ENCODE measurements around the gene CEBPG.

Gene CEBPG

GRCh38 chr19:33396701-33397535 is 23.4 kb downstream of the CEBPG start:
- DNase-seq, result no peak

- DNase-seq, result no peak
Observed at GRCh38 chr19:33397536-33398360, 24.2 kb downstream of the CEBPG start.

GRCh38 chr19:33398361-33399060 is 25.0 kb downstream of the CEBPG start:
- no peak for DNase-seq

- DNase-seq, result no peak
Observed at GRCh38 chr19:33399081-33399744, 25.7 kb downstream of the CEBPG start.

DNA sequence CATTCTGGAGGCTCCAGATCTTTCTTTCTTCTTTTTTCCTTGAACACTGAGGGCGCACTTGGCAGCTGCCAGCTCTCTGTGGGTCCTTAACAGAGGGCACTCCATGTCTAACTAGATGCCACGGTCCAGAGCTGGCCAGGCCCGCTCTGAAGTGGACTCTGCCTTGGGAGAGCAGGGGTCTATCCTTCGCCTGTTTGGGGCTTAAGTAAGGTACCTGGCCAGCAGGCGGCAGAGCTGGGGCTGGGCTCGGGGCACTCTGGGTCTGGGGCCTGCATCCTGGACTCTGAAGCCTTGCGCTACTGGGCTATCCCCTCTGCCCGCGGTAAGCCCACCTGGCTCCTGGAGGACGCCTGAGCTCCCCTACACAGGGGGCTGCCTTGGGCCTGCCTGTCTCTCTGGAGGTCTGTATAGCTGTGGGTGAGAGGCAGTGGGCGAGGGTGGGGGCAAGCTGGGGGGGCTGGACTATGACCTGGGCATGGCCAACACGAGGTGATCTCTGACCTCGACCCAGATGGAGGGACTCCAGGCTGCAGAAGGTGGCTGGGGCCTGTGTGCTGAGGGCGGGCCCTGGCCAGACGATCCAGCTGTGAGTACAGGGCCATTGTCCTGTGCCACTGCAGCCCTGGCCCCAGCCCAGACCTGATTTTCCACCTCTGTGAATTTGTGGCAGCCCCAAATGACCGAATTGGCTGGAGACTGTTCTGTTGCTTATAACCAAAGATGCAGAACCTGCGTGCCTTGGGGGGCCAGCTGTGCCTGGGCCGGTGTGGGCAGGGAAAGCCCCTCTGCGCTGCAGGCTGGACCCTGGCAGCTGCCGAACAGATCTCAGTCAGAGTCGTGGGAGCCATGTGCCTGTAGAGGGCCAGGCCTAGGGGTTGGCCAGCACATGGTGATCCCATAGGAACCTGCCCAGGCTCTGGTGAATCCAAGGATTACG is 26.5 kb downstream of the CEBPG start:
- no peak for DNase-seq

DNA sequence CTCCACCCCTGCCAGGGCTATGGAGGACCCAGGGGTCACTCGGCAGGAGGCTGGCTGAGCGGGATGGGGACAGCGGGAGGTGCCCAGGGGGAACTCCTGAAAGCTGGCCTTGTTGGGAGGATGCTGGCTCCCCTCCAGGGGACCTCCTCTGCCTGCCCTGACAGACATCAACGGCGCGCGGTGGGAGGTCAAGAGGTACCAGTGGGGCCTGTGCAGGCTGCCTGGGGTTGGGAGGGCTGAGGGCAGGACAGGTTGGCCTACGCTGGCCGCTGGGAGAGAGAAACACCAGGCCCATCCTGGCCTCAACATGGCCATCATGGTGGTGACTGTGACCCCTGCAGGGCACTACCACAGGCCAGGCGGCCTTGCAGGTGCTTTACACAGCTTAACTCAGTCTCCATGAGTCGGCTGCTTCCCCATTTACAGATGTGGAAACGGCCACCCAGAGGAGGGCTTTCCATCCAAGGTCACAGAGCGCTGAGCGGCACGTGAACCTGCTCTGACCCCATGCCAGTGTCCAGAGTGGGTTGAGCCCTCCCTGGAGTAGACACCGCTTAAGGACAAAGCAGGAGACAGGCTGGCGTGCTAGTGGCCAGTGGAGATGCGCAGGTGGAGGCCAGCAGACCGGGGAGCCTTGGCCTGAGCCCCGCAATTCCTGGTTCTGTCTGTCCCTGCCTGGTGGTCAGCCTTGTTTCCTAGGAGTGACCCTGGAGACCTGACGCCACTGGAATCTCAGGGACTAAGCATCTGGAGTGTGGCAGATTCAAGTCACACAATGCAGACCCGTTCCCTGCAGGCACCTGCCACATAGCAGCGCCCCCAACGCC is 27.6 kb downstream of the CEBPG start:
- no peak for DNase-seq

DNA sequence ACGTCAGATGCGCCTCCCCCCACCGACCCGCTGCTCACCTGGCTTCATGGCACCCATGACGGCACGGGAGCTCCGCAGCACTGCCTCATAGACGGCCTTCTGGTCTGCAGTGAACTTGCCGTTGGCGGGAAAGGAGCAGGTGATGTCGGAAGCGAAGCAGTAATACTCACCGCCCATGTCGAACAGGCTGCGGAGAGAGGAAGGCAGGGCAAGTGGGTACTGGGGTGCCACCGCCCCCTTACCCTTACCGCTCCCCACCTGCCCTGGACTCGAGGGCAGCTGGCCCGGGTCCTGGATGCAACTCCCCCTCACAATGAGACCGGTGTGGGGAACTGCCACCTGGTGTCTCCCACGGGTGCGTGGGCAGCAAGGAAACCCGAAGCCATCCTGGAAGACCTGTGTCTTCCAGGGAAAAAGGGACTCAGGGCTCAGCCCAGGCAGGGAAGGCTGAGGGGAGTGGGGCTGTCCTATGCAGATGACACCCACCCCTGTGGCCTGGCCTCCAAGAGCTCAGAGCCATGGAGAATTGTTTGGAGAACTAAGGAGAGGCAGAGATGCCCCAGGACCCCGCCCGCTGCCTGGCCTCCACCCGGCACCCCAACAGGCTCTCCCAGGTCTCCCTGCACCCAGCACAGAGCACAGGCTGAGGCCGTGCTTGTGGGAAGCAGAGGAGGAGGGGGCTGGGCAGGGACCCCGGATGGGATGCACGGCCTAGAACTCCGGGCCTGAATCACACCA is 28.3 kb downstream of the CEBPG start:
- DNase-seq, result no peak

DNA sequence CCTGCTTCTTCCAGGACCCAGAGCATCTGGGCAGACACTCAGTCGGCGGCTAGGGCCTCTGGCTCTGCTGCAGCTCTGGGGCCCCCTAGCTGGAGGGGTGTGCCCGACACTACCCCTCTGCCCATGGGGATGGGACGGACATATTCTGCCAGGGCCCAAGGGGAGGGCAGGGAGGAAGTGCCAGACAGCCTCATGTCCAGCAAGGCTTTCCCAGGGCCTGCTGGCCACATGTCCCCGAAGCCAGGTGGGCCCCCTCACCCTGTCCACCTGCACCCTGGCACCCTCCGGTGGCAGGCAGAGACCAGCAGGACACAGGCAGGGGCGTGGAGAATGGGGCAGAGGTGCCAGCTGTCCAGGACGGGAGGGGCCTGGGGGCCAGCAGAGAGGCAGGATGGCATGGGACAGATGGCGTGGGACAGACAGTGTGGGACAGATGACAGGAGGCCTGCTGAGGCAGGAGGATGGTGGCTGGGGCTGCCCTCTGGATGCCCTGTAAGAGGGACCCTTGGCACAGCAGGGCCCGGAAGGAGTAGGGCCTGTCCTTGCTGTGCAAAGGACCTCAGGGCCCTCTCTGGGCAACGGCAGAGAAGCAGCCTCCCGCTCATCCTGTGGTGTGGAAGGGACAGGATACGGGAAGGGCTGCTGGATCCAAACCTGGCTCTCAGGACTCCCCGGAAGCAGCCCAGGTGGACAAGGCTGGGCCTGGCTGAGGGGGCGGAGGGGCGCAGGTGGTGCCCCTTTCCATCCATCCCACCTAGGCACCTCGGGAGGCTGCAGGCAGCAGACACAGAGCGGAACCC is 29.1 kb downstream of the CEBPG start:
- no peak for DNase-seq

DNA sequence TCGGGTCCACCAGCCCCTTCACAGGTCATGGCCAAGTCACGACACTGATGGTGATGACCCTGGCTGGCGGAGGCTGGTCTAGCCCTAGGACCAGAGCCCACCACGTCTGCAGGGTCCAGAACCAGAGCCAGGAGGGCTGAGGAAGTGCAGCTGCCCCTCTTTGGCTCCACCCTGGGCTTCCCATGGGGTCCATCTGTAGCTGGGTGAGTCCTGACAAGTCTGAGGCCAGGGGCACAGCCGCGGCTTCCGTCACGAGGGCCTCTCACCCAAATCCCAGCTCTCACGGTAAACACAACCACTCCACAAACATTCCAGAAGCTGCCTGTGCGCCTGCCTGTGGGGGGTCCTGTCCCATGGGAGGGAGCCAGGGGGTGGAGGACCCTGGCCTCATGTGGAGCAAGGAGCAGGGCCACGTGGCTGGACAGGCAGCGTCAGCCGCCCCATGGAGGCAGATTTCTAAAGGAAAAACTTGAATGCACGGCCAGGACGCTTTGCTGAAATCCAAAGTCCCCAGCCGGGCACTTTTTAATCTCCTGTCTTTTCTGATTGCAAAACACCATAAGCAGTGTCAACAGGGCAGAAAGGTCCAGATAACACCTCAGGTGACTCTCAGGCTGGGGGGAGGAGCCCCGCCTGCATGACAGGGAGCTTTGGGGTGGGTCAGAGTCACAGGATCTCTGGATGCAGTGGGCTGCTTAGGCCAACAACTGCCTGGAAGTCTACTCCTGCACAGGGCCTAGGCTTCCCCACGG is 29.9 kb downstream of the CEBPG start:
- DNase-seq, result no peak

DNA sequence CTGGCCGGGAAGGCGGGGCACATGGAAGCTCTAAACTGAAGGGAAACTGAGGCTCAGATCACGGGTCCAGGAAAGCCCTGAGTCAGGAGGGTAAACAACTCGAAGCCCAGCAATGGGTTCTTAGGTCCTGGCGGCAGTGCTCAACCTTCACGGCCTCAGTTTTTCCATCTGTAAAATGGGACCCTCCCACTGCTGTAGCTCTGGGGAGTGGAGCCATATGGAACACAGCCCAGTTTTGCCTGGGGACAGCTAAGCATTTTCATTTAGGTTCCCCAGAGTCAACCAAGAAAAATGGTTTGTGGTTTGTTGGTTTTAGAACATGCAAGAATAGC is 30.4 kb downstream of the CEBPG start:
- no peak for DNase-seq

GRCh38 chr19:33404506-33405253 is 31.2 kb downstream of the CEBPG start:
- no peak for DNase-seq

DNA sequence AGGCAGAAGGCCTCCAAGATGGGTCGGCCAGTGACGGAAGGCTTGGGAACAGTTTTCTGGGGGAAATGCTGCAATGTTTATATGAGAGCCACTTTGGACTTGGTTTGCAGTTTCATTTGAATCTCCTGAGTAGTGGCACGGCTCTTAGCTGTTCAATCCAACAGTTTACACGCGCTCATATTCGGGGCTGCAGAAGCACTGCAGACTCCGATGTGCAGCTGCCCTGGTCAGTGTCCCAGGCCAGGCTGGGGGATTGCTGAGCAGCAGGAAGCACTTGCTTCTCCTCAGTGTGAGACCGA is 31.7 kb downstream of the CEBPG start:
- no peak for DNase-seq

DNA sequence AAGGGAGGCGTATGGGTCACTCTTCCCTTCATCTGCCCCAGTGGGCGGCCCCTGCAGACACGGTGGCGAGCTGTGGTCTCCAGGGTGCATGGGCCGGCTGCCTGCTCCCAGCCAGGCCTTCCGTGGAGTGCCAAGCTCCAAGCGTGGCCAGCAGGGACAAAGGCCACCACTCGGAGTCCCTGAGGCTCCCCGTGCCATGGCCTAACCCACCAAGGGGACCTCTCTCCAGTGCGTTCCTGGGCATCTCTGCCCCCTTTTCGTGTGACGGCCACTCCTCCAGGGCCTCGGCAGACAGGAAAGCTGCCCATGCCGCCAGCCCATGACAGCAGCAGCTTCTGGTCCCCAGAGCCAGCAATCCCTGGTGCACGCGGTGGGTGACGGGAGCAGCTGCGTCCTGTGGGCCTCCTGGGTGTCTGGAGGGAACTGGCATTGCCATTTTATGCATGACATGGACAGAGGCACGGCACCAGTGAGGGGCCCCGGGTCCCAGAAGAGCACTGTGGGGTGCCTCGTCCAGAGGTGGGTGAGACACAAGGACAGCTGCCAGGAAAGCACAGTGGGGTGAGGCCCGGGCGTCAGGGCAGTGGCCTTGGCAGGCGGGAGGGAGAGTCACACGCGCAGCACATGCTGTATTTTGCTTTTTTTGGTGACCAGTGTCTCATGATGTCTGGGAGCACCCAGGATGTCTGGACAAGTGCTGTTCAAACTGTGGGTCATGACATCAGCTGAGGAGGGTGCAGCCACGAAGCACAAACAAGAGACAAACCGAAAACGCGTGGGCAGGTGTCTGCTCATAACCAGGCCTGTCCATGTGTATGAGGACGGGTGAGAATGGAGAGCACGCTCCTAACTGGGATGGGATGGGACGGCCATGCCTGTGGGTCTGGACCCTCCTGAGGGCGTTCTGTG is 32.3 kb downstream of the CEBPG start:
- DNase-seq, result no peak

DNA sequence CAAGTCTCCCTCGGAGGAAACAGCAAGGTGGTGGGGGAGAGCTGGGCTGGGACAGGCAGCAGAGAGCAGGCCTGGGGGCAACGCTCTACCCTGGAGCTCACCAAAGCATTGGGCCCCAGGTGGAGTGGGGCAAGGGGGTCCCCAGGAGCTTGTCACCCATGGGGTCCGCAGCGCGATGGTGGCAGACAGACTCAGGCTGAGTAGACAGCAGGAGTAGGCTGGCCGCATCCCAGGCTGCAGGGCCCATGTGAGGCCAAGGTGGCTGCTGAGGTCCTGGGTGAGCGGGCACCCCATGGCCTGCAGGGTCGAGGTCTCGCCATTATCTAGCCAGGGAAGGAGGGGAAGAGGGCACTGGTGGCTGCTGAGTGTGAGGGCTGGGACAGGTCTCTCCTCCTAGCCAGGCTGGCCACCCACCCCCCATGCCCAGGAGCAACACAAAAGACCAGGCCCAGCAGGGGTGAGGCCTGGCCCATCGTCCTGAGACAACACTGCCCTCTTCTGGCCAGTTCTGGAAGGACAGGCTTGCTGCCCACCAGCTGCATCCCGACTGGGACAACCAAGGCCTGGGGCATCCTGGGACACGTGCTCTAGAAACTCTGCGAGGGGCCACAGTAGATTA is 33.1 kb downstream of the CEBPG start:
- DNase-seq, result peak; percentile 85 to 86

- no peak for DNase-seq
Observed at GRCh38 chr19:33407140-33407551, 33.6 kb downstream of the CEBPG start.

DNA sequence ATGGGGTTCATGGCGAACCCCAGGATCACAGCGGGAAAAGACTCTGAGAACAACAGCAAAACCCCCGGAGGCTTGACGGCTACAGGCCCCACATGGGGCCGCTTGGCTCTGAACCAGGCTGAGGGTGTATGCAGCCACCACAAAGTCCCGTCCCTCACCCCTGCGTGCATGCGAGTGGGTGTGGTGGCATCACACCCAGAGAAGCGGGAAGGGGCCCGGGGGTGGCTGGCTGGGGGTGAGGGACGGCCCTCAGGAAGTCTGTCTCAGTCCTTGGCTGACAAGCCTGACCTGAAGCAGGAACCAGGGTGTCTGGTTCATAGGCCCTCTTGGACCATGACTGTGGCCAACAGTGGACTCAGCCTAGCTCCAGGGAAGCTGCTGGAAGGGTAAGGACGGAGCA is 34.2 kb downstream of the CEBPG start:
- DNase-seq, result no peak
